Measurements from ENCODE around the gene PRPF40A.

The PRPF40A gene

GRCh38 chr2:152650768-152651371 is 66.4 kb downstream of the PRPF40A start:
- TF ChIP-seq GATA1 (IDR thresholded peaks at IDR 0.05; ENCODE audit: low read depth, low read length) (no peak), POLR2A (IDR thresholded peaks at IDR 0.05; ENCODE audit: low read length) (no peak)
- DNase-seq, result no peak

GRCh38 chr2:152649997-152650396 is 67.3 kb downstream of the PRPF40A start:
- DNase-seq, result no peak
- no peak for TF ChIP-seq GATA1 (IDR thresholded peaks at IDR 0.05; ENCODE audit: low read depth, low read length)
- no peak for TF ChIP-seq POLR2A (IDR thresholded peaks at IDR 0.05; ENCODE audit: low read length)

- DNase-seq, result no peak
- TF ChIP-seq GATA1 (IDR thresholded peaks at IDR 0.05; ENCODE audit: low read depth, low read length) (no peak), POLR2A (IDR thresholded peaks at IDR 0.05; ENCODE audit: low read length) (peak; percentile 7)
These were observed 68.9 kb downstream of the PRPF40A start for GRCh38 chr2:152648336-152648735.

GRCh38 chr2:152647552-152647951 is 69.7 kb downstream of the PRPF40A start:
- no peak for DNase-seq
- no peak for TF ChIP-seq POLR2A (IDR thresholded peaks at IDR 0.05; ENCODE audit: low read length)
- no peak for TF ChIP-seq GATA1 (IDR thresholded peaks at IDR 0.05; ENCODE audit: low read depth, low read length)

- TF ChIP-seq GATA1 (IDR thresholded peaks at IDR 0.05; ENCODE audit: low read depth, low read length) (no peak), POLR2A (IDR thresholded peaks at IDR 0.05; ENCODE audit: low read length) (no peak)
These were observed 70.5 kb downstream of the PRPF40A start for GRCh38 chr2:152646775-152647174.

GRCh38 chr2:152646264-152646663 is 71.0 kb downstream of the PRPF40A start:
- TF ChIP-seq POLR2A (IDR thresholded peaks at IDR 0.05; ENCODE audit: low read length) (no peak), GATA1 (IDR thresholded peaks at IDR 0.05; ENCODE audit: low read depth, low read length) (no peak)
- DNase-seq, result no peak

More at GRCh38 chr2:152646775-152647174, 70.5 kb downstream of the PRPF40A start:
- DNase-seq, result no peak

- DNase-seq, result no peak
- TF ChIP-seq GATA1 (IDR thresholded peaks at IDR 0.05; ENCODE audit: low read depth, low read length) (no peak), POLR2A (IDR thresholded peaks at IDR 0.05; ENCODE audit: low read length) (no peak)
These were observed 72.9 kb downstream of the PRPF40A start for GRCh38 chr2:152644189-152644873.

GRCh38 chr2:152638590-152638989 is 78.7 kb downstream of the PRPF40A start:
- DNase-seq, result no peak
- TF ChIP-seq POLR2A (IDR thresholded peaks at IDR 0.05; ENCODE audit: low read length) (no peak), GATA1 (IDR thresholded peaks at IDR 0.05; ENCODE audit: low read depth, low read length) (no peak)

GRCh38 chr2:152638056-152638455 is 79.2 kb downstream of the PRPF40A start:
- TF ChIP-seq POLR2A (IDR thresholded peaks at IDR 0.05; ENCODE audit: low read length) (no peak), GATA1 (IDR thresholded peaks at IDR 0.05; ENCODE audit: low read depth, low read length) (no peak)
- no peak for DNase-seq

- DNase-seq, result no peak
- TF ChIP-seq POLR2A (IDR thresholded peaks at IDR 0.05; ENCODE audit: low read length), result no peak
- TF ChIP-seq GATA1 (IDR thresholded peaks at IDR 0.05; ENCODE audit: low read depth, low read length), result no peak
These were observed 80.0 kb downstream of the PRPF40A start for GRCh38 chr2:152637251-152637650.

- DNase-seq, result peak; percentile 65 to 86
- TF ChIP-seq GATA1 (IDR thresholded peaks at IDR 0.05; ENCODE audit: low read depth, low read length) (no peak), POLR2A (IDR thresholded peaks at IDR 0.05; ENCODE audit: low read length) (no peak)
These were observed 81.5 kb downstream of the PRPF40A start for GRCh38 chr2:152635635-152636298.

GRCh38 chr2:152632736-152633135 is 84.5 kb downstream of the PRPF40A start:
- no peak for DNase-seq
- no peak for TF ChIP-seq GATA1 (IDR thresholded peaks at IDR 0.05; ENCODE audit: low read depth, low read length)
- TF ChIP-seq POLR2A (IDR thresholded peaks at IDR 0.05; ENCODE audit: low read length), result no peak

- DNase-seq, result no peak
- TF ChIP-seq GATA1 (IDR thresholded peaks at IDR 0.05; ENCODE audit: low read depth, low read length) (no peak), POLR2A (IDR thresholded peaks at IDR 0.05; ENCODE audit: low read length) (no peak)
These were observed 86.8 kb downstream of the PRPF40A start for GRCh38 chr2:152630466-152630865.

- TF ChIP-seq GATA1 (IDR thresholded peaks at IDR 0.05; ENCODE audit: low read depth, low read length), result no peak
- TF ChIP-seq POLR2A (IDR thresholded peaks at IDR 0.05; ENCODE audit: low read length), result no peak
- no peak for DNase-seq
These were observed 88.1 kb downstream of the PRPF40A start for GRCh38 chr2:152629202-152629601.

Measured in erythroblast (primary cell).